Stomach (tissue), 9 donors: ENCODE measurements around the gene ZNF581. TPM values are rescaled to one million over a fixed set of nuclear protein-coding genes. Genes with fewer than 3 reads are reported as not detected.

Experiments
- DNase-seq, 2 donors: peaks; one replicate each; pipeline versions ENCODE4 v3.0.0 to v3.0.0-alpha.2; 2013 to 2019
- H3K27ac ChIP-seq, 5 donors: fragments of 200-600 bp in 4 of 5; sonication (generic) in 4 of 5; one replicate each; pipeline ENCODE4 v1.5.1; 2013 to 2019; ENCODE audit warnings: mild to moderate bottlenecking in 1 of 5, moderate library complexity in 1 of 5
- H3K27me3 ChIP-seq, 3 donors: fragments of 200-600 bp; sonication (generic); one replicate each; pipeline ENCODE4 v1.5.1; 2017 to 2019; ENCODE audit warnings: mixed run types in 1 of 3
- H3K36me3 ChIP-seq, 4 donors: fragments of 200-600 bp; sonication (generic); 1 replicate in 3 of 4; 2 replicates in 1 of 4; pipeline ENCODE4 v1.5.1; 2016 to 2019
- H3K4me1 ChIP-seq, 4 donors: fragments of 200-600 bp; sonication (generic); one replicate each; pipeline ENCODE4 v1.5.1; 2016 to 2019
- H3K4me3 ChIP-seq, 4 donors: fragments of 200-600 bp; sonication (generic) in 3 of 4; one replicate each; pipeline ENCODE4 v1.5.1; 2016 to 2019; ENCODE audit warnings: mild to moderate bottlenecking in 1 of 4
- H3K9me3 ChIP-seq, 4 donors: fragments of 200-600 bp; sonication (generic); one replicate each; pipeline ENCODE4 v1.5.1; 2016 to 2019
- EP300 ChIP-seq: sonication (generic); formaldehyde crosslinking; IDR thresholded peaks from one replicate; pipeline ENCODE4 v1.6.1; 2017; ENCODE audit warnings: antibody characterized with exemption
- POLR2A ChIP-seq, 4 donors: fragments of 450-650 bp; IDR thresholded peaks; one replicate each; pipeline ENCODE4 v1.6.1; 2016; ENCODE audit warnings: antibody characterized with exemption in 4 of 4, control low read depth in 2 of 4, mild to moderate bottlenecking in 1 of 4, moderate library complexity in 1 of 4
- POLR2AphosphoS5 ChIP-seq, 3 donors: sonication (generic); formaldehyde crosslinking; IDR thresholded peaks; one replicate each; pipeline ENCODE4 v1.6.1; 2016; ENCODE audit warnings: antibody characterized with exemption in 3 of 3
- WGBS, 5 donors: extraction: QIAGEN DNeasy Blood & Tissue Kit in 3 of 5; methylation state at CpG; one replicate each; pipeline versions ENCODE4 v1.1.5 to v1.1.7; 2013 to 2018; 5-methylcytosine and 5-hydroxymethylcytosine counted together
- intact Hi-C: fragments of 100-400 bp; cut with DNase I; formaldehyde crosslinking; loops from one replicate; pipeline ENCODE4 v1.15.1; 2023; ENCODE audit warnings: low total_unique reads
- polyA plus RNA-seq, 3 donors: library from polyadenylated mRNA; stranded (reverse); fragments of 200-250 nt; gene quantifications; one replicate each; pipeline ENCODE4 v1.2.3, GENCODE V29; 2013
- total RNA-seq, 5 donors: library from RNA; depleted of rRNA; stranded (reverse); fragments of >200 nt; gene quantifications; one replicate each; pipeline versions ENCODE4 v1.1.0 to v1.2.3, GENCODE V29; 2014 to 2016
- TF ChIP-seq, protein P1 (sequence below), 7 experiments: fragments of 450-650 bp in 4 of 7; fragments of 200-600 bp in 3 of 7; sonication (generic) in 3 of 7; IDR thresholded peaks; one replicate each; pipeline ENCODE4 v1.5.1; 2016 to 2019; ENCODE audit warnings: antibody characterized with exemption in 7 of 7, control low read depth in 2 of 7, mild to moderate bottlenecking in 1 of 7
- donor health status: healthy with polysubstance abuse.
- donor health status: Bipolar disorder and iron deficiency.
- donor health status: healthy.

Gene ZNF581
- total and polyA plus RNA-seq, 8 donors: 2.2 to 27.8 (median 11.3) TPM

DNA sequence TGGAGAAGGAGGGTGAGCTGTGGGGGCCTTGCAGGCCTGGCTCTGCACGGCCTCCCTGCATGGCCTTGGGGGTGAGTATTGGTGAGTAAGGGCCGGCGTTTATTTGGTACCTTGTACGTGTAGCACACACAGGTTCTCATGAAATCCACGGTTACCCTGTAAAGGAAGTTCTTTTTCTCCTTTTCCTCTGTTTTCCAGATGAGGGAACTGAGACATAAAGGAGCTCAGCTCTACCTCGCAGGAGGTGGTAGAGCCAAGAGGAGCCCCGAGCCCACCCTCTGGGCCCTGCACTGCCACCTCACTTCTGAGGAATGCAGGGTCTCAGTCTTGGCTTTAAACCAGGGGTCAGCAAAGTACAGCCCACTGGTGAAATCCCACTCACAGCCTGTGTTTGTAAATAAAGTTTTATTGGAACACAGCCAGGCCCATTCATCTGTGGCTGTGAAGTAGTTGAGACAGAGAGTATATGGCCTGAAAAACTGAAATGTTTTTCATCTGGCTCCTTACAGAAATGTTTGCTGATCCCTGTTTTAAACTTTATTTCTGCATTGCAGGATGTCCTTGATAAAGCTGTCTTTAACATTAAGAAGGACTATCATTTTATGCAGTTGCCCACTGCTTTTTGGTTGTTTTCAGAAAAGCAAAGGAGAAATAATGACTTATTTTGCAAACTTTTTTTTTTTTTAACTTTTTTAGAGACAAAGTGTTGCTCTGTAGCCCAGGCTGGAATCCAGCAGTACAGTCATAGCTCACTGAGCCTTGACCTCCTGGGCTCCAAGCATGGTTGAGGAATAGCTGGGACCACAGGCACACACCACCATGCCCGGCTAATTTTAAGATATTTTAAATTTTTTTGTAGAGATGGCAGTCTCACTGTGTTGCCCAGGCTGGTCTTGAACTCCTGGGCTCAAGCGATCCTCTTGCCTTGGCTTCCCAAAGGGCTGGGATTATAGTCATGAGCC lies 38.0 kb downstream of the ZNF581 start:
- intact Hi-C loops: no loop called here
- no peaks in the 10 kb centered on the region for H3K9me3 ChIP-seq
- H3K4me3 ChIP-seq: no peak overlapping the region
- H3K36me3 ChIP-seq: peaks cover 54 to 92% (median 87%) of the 10 kb centered on the region in 4 donors
- DNase-seq: no peak
- H3K27ac ChIP-seq: peak overlapping the region in 4 of 5 donors; percentile 6 to 94 (median 80)
- WGBS, 5 donors: 58 to 83% (median 80%) methylated on average over 7 to 9 of the region's 9 CpGs
- TF ChIP-seq, protein P1, sequence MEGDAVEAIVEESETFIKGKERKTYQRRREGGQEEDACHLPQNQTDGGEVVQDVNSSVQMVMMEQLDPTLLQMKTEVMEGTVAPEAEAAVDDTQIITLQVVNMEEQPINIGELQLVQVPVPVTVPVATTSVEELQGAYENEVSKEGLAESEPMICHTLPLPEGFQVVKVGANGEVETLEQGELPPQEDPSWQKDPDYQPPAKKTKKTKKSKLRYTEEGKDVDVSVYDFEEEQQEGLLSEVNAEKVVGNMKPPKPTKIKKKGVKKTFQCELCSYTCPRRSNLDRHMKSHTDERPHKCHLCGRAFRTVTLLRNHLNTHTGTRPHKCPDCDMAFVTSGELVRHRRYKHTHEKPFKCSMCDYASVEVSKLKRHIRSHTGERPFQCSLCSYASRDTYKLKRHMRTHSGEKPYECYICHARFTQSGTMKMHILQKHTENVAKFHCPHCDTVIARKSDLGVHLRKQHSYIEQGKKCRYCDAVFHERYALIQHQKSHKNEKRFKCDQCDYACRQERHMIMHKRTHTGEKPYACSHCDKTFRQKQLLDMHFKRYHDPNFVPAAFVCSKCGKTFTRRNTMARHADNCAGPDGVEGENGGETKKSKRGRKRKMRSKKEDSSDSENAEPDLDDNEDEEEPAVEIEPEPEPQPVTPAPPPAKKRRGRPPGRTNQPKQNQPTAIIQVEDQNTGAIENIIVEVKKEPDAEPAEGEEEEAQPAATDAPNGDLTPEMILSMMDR (IDR thresholded peaks at IDR 0.05): no peak
- no peak for TF ChIP-seq EP300
- TF ChIP-seq POLR2A (IDR thresholded peaks at IDR 0.05): no peak
- TF ChIP-seq POLR2AphosphoS5 (IDR thresholded peaks at IDR 0.05): no peak
- H3K27me3 ChIP-seq: no peaks in the 10 kb centered on the region
- H3K4me1 ChIP-seq: peaks cover 77 to 99% (median 93%) of the 10 kb centered on the region in 4 donors

- Histone ChIP-seq H3K4me3 (no peak overlapping the region), H3K27me3 (no peaks in the 10 kb centered on the region), H3K36me3 (peaks cover 56 to 99% (median 98%) of the 10 kb centered on the region in 4 donors), H3K27ac (peak overlapping the region; percentile 71 to 94 (median 85)), H3K9me3 (no peaks in the 10 kb centered on the region), H3K4me1 (peaks cover 72 to 99% (median 93%) of the 10 kb centered on the region in 4 donors)
- peak; percentile 86 to 88 for DNase-seq
- intact Hi-C loops: no loop called here
- TF ChIP-seq, protein P1 (IDR thresholded peaks at IDR 0.05): no peak
- no peak for TF ChIP-seq EP300
- TF ChIP-seq POLR2A (IDR thresholded peaks at IDR 0.05): no peak
- peak in 2 of 3 donors; percentile 58 to 65 for TF ChIP-seq POLR2AphosphoS5 (IDR thresholded peaks at IDR 0.05)
- 31 to 71% (median 46%) methylated on average over 22 of the region's 22 CpGs for whole genome bisulfite sequencing, 5 donors
Measured at GRCh38 chr19:55683449-55684261, 40.2 kb downstream of the ZNF581 start.

- Histone ChIP-seq H3K9me3 (no peaks in the 10 kb centered on the region), H3K4me1 (peaks cover 60 to 90% (median 87%) of the 10 kb centered on the region in 4 donors), H3K27ac (peak overlapping the region in 4 of 5 donors; percentile 71 to 94 (median 86)), H3K36me3 (peaks cover 57 to 99% (median 98%) of the 10 kb centered on the region in 4 donors), H3K27me3 (no peaks in the 10 kb centered on the region), H3K4me3 (no peak overlapping the region)
- DNase-seq: no peak
- intact Hi-C loops: no loop called here
- TF ChIP-seq POLR2AphosphoS5 (IDR thresholded peaks at IDR 0.05) (no peak), POLR2A (IDR thresholded peaks at IDR 0.05) (no peak), EP300 (no peak)
- TF ChIP-seq, protein P1 (IDR thresholded peaks at IDR 0.05): no peak
- 90 to 96% (median 93%) methylated on average over 58 to 60 of the region's 60 CpGs for WGBS, 5 donors
Measured at GRCh38 chr19:55684946-55685681, 41.7 kb downstream of the ZNF581 start.
